GM21786 (cell line): ENCODE data around the gene INVS.

Source experiments
- ATAC-seq: cut with Tn5 transposase; IDR thresholded peaks from one replicate; pipeline ENCODE4 v1.9.1; 2021; ENCODE audit not compliant: unreplicated experiment

The INVS gene

DNA sequence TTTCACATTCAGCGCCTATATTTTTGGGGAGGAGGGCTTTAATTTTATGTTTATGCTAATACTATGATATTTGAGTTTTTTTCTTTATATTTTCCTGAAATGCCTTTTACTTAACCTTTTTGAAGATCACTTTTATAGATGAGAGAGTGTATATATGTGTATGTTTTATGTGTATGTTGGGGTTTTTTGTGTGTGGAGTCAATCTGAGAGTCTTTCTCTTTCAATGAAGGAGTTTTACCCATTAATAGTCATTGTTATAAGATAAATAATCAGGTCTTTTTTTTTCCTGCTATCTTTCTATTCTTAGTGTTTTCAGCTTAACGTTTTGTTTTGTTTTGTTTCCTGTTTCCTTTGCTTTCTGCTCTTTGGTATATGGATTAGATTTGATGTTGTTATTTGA is 141.5 kb downstream of the INVS start:
- no peak for ATAC-seq

DNA sequence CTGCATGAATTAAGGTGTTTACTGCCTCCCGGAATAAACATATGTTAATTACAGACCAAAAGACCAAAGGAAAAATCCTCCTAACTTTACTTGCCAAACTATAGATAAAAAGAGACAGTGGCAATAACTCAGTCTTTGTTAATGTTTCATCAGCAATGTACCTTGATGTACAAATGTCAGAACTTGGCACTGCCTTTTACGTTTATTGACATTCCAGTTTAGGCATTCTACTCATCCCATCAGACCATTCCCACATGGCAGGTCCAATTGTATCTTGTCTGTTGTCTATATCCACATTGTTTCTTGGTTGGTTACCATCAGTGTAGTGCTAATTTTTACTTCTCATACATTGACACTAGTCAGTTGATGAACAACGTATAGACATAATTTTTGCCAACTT is 168.2 kb downstream of the INVS start:
- no peak for ATAC-seq

DNA sequence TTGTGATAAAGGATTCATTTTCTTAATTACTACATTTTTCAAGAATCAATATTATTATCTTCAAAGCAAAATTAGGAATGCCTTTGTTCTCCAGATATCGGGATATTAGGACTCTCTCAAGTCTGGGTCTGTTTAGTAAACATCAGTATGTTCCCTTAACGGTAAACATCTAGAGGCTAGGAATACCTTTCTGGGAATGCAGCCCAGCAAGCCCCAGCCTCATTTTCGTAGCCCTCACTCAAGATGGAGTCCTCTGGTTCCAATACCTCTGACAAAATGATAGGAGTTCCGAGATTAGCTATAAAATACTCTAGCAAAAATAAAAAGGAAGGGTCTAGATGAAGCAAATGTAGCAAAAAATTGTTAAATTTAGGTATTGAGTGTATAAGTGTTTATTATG is 169.2 kb downstream of the INVS start:
- no peak for ATAC-seq

- no peak for ATAC-seq
Observed at GRCh38 chr9:100269656-100270055, 170.6 kb downstream of the INVS start.

- ATAC-seq, result no peak
Observed at GRCh38 chr9:100277166-100277979, 178.3 kb downstream of the INVS start.

DNA sequence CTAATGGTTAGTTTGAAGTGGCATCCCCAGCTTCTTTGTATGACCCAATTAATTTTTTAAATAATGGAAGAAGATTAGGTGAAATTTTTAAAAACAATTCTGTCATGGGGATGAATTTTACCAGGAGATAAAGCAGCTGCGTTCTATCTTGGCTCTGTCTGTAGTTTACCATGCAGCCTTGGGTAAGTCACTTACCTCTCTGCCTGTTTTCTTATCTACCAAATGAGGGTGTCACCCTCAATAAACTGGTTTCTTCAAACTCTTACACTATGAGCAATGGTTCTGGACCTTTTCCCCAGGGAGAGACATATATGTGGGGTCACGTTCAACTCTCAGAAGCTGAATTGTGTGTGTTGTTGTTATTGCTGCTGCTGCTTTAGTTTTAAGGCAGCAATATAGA is 182.0 kb downstream of the INVS start:
- no peak for ATAC-seq

- ATAC-seq, result no peak
Observed at GRCh38 chr9:100281676-100282387, 182.8 kb downstream of the INVS start.

DNA sequence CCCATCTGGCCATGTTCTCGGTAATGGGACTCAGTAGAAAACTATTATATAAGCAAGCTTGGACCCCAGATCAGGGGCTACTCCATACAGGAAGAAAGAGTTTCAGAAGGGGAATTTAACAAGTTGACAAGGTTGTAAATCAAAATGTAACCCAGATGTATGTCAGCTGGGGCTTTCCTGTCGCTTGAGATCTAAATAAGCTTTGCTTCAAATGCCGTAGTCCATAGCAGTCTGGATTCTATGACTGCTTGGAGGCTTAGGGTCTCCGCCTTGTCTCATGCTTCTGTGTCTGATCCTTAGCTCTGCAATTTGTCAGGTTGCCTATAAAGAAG is 183.3 kb downstream of the INVS start:
- ATAC-seq, result no peak

- ATAC-seq, result no peak
Observed at GRCh38 chr9:100284247-100284646, 185.2 kb downstream of the INVS start.

GRCh38 chr9:100285080-100285479 is 186.0 kb downstream of the INVS start:
- no peak for ATAC-seq

GRCh38 chr9:100285601-100286000 is 186.6 kb downstream of the INVS start:
- ATAC-seq, result no peak

DNA sequence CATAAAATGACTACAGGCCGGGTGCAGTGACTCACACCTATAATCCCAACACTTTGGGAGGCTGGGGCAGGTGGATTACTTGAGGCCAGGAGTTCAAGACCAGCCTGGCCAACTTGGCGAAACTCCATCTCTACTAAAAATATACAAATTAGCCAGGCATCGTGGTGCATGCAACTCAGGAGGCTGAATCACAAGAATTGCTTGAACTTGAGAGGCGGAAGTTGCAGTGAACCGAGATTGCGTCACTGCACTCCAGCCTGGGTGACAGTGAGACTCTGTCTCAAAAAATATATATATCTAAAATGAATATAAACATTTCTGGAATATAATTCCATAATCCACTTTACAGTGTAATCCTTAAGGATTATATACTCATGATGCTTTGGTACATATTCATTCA is 187.2 kb downstream of the INVS start:
- ATAC-seq, result no peak

DNA sequence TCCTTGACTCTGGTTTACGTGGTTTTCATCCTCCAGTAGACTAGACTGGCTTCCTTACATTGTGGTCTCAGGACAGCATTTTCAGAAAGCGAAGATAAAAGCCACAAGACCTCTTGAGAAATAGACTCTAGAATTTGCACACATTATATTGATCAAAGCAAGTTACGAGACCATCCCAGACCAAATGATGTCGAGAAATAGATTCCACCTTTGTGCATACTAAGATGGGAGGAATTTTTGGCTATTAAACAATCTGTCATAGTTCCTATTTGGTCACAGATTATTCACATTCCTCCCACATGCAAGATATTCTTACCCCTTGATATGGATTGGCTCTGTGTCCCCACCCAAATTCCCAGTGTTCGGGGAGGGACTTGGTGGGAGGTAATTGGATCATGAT is 188.1 kb downstream of the INVS start:
- no peak for ATAC-seq

DNA sequence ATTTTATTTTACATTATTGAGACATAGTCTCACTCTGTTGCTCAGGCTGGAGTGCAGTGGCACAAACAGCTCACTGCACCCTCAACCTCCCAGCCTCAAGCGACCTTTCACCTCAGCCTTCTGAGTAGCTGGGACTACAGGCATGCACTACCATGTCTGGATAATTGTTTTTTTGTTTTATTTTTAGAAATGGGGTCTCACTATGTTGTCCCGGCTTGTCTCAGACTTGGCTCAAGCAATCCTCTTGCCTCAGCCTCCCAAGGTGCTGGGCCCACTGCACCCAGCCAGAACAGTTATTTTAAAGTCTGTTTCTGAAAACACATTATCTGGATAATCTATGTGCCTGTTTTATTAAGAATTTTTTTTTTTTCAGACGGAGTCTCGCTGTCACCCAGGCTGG is 191.7 kb downstream of the INVS start:
- no peak for ATAC-seq

DNA sequence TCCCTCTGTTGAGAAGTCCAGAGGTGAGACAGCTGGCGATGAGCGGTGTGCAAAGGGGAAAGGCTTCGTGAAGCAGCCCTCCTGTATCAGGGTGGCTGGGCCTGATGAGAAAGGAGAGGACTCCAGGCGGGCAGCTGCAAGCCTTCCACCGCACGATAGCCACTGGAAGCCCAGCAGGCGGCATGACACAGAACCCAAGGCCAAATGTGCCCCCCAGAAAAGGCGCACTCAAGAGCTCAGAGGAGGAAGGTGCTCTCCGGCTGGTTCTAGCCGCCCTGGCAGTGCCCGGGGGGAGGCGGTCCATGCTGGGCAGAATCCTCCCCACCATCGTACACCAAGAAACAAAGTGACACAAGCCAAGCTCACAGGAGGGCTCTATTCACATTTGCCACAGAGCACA is 193.4 kb downstream of the INVS start:
- ATAC-seq, result no peak

DNA sequence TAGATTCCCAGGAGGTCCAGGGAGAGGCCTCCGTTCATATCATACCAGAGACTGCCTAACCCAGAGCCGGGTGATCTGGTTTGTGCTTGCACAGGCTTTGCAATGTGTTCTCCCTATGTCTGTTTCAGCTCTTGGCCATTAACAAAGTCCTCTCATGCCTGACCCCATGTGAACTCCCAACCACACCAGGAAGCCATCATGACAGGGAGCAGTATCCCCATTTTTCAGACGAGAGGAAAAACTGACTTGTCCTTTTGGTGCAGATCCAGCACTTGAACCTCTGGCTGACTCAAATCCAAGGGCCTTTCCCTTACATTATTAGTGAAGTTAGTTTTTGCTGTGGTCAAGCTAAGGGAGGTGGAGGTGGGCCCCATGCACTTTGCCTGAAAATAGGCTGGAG is 195.3 kb downstream of the INVS start:
- no peak for ATAC-seq

DNA sequence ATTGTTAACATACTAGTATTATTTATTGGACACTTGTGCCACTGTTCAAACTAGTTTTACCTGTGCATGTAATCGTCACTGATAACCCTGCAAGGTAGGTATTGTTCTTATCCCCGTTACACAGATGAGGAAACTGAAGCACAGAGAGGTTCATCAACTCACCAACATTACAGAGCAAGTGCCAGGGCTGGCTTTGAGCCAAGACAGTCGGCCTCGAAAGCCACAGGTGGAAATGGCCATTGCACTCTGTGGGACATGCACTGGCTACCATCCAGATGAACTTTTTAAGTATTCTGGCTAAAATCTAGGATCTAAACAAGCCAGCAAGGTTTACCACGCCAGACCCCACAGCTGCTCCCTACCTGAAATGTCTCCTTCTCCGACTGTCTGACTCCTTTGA is 195.8 kb downstream of the INVS start:
- no peak for ATAC-seq

GRCh38 chr9:100295240-100295639 is 196.2 kb downstream of the INVS start:
- no peak for ATAC-seq

- ATAC-seq, result no peak
Observed at GRCh38 chr9:100296407-100296806, 197.4 kb downstream of the INVS start.

DNA sequence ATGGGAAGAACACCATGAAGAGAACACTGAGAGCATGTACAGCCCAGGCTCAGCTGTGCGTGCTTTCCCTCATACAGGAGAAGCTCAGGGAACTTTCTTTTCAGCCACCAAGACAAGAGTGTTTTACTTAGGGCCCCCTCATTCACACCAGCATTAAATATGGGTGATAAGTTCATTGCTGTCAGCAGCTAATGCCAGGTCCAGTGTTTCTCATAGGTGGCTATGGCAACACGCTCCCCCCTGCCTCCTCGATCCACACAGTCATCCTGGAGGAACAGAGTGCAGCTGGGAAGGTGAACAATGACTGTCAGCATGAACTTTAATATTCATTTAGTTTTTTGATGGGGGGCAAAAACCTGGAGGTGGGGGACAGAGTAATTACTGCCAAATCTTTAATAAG is 199.3 kb downstream of the INVS start:
- no peak for ATAC-seq

GRCh38 chr9:100303747-100304146 is 204.7 kb downstream of the INVS start:
- no peak for ATAC-seq

DNA sequence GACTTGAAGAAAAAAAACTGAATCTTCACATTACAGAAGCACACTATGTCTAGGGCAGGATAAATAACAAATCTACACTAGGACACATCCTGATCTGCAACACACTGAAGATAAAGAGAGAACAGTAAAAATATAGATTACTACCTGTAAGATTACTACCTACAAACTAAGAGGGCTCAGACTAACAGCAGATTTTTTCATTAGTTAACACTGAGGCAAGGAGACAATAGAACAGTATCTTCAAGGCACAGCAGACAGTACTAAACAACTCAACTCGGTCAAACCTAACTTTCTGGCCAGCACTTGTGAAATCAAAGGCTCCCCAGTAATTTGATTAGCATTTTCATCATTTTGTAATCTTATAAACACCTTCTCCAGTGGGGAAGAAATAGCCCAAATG is 207.2 kb downstream of the INVS start:
- ATAC-seq, result no peak

DNA sequence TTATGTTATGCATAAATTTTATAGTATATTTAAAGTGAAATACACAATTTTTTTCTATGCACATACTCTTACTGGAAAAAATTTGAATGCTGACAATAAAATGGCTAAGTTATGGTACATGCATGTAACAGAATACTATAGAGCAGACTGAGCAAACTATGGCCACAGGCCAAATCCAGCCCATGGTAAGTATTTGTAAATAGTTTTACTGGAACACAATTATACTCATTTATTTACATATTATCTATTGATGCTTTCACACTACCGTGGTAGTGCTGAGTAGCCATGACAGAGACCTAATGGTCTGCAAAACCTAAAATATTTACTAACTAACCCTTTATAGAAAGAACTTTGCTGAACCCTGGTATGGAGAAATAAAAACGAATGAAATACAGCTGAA is 208.0 kb downstream of the INVS start:
- ATAC-seq, result no peak
